SK-MEL-5 (cell line): ENCODE results near the gene POLR2J2. TPM values are rescaled to one million over a fixed set of nuclear protein-coding genes. Genes with fewer than 3 reads are reported as not detected.
"Not testable (repeated sequence)": the region's sequence is repeated elsewhere in the genome, so short reads cannot be mapped to it uniquely, and the experiment has no call there.

ENCODE experiments used
- DNase-seq: peaks from one replicate; pipeline ENCODE4 v3.0.0-alpha.2; 2016; ENCODE audit warnings: low read depth, low spot score
- in situ Hi-C: cut with HindIII; loops from 2 replicates; pipeline ENCODE4 v1.10.0; 2016; ENCODE audit warnings: low sequenced_read_pairs, high pct_unique_total_duplicates, low pct_unique_long_range_greater_than_20kb
- polyA plus RNA-seq, 2 experiments: library from polyadenylated mRNA; depleted of rRNA; stranded (reverse); fragments of >200 nt; gene quantifications; 2 replicates each; pipeline ENCODE4 v1.2.3, GENCODE V29; 2015
- total RNA-seq: library from RNA; depleted of rRNA; stranded (reverse); fragments of >200 nt; shearing (Covaris generic); gene quantifications from 2 replicates; pipeline ENCODE4 v1.2.3, GENCODE V29; 2014; rRNA removed

Gene POLR2J2
- 2.4 and 2.5 TPM in 2 replicates for total RNA-seq
- 0.13 and 1.1 TPM in 2 replicates for polyA plus RNA-seq (2015; cell fraction: cytosol; rRNA removed)
- polyA plus RNA-seq (2015; cell fraction: nucleus; rRNA removed): 23.0 and 30.9 TPM in 2 replicates

- DNase-seq, in situ Hi-C loops: not testable (repeated sequence)
These were observed at the start of gene POLR2J2 for GRCh38 chr7:102671166-102671955. TSS of gene POLR2J2 (minus strand) at chr7:102671663. CDS start at chr7:102671601, 62 bp downstream.

- in situ Hi-C loops, DNase-seq: not testable (repeated sequence)
These were observed 47.0 kb upstream of the POLR2J2 start for GRCh38 chr7:102718491-102718890.

GRCh38 chr7:102715718-102716117 is 44.3 kb upstream of the POLR2J2 start:
- in situ Hi-C loops: not testable (repeated sequence)
- DNase-seq: peak; percentile 13

- in situ Hi-C loops, DNase-seq: not testable (repeated sequence)
These were observed 43.5 kb upstream of the POLR2J2 start for GRCh38 chr7:102714774-102715522.

- DNase-seq, in situ Hi-C loops: not testable (repeated sequence)
These were observed 42.2 kb upstream of the POLR2J2 start for GRCh38 chr7:102713691-102714080.

- in situ Hi-C loops, DNase-seq: not testable (repeated sequence)
These were observed 41.7 kb upstream of the POLR2J2 start for GRCh38 chr7:102713011-102713690.

GRCh38 chr7:102698962-102699750 is 27.7 kb upstream of the POLR2J2 start:
- in situ Hi-C loops, DNase-seq: not testable (repeated sequence)

- in situ Hi-C loops: not testable (repeated sequence)
These were observed 26.4 kb upstream of the POLR2J2 start for GRCh38 chr7:102697642-102698512.

GRCh38 chr7:102696009-102696408 is 24.5 kb upstream of the POLR2J2 start:
- DNase-seq, in situ Hi-C loops: not testable (repeated sequence)

More at GRCh38 chr7:102697642-102698512, 26.4 kb upstream of the POLR2J2 start:
- peak; percentile 85 for DNase-seq

- DNase-seq, in situ Hi-C loops: not testable (repeated sequence)
These were observed 23.6 kb upstream of the POLR2J2 start for GRCh38 chr7:102695033-102695552.

GRCh38 chr7:102694008-102694407 is 22.5 kb upstream of the POLR2J2 start:
- in situ Hi-C loops, DNase-seq: not testable (repeated sequence)

GRCh38 chr7:102690602-102691001 is 19.1 kb upstream of the POLR2J2 start:
- in situ Hi-C loops, DNase-seq: not testable (repeated sequence)

GRCh38 chr7:102689436-102690282 is 18.2 kb upstream of the POLR2J2 start:
- DNase-seq, in situ Hi-C loops: not testable (repeated sequence)

- in situ Hi-C loops, DNase-seq: not testable (repeated sequence)
These were observed 17.0 kb upstream of the POLR2J2 start for GRCh38 chr7:102688299-102689036.
